ENCODE results near the gene TAGAP.

- TF ChIP-seq CTCF (IDR thresholded peaks at IDR 0.05) (no peak), EP300 (IDR thresholded peaks at IDR 0.05) (no peak)
These were observed 39.4 kb downstream of the TAGAP start for GRCh38 chr6:159005436-159005835.
